ENCODE data around the gene TTC23L.

DNA sequence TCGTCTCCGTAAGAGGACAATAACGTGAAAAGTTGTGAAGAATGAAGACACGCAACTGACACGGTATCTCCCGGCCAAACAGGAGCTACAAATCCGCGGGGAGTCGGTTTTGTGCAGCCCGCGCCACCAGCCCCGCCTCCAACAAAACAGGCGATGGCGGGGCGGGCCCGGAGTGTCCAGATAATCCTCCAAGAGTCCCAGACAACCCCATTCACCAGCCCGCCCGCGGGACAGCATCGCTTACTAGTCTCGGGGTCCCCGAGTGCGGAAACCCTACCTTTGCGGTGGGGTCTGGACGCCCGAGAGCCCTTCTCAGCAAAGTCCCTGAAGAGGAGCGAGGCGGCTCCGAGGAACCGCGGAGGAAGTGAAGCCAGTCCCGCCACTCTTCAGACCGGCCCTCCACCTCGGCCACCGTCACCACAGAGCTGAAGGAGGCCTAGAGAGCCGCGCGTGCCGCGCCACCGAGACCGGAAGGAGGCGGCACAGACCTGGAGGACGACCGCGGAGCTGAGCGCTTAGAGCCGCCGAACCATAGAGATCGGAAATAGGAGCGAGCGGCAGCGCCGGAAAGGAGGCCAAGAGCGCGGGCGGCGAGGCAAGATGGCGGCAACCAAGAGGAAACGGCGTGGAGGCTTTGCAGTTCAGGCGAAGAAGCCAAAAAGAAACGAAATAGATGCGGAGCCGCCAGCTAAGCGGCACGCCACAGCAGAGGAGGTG lies 76.3 kb downstream of the TTC23L start, which contains the start of the genes BRIX1 and RAD1:
- no peak for TF ChIP-seq SUZ12 (IDR thresholded peaks at IDR 0.05; ENCODE audit: low read length)
- TF ChIP-seq USF2 (IDR thresholded peaks at IDR 0.05; ENCODE audit: low read length), result no peak
- peak; percentile 79; a peak in 3 of 4 replicates for TF ChIP-seq SIN3A (conservative IDR thresholded peaks at IDR 0.05 in 1 of 2, IDR thresholded peaks at IDR 0.05 in 1 of 2; ENCODE audit: low read depth in 1 of 2, low read length in 2 of 2)
- 0 out of 4 replicates have a peak, but pooled peaks of 1 of the 2 experiments have one; percentile 7 for TF ChIP-seq RAD21 (IDR thresholded peaks at IDR 0.05 in 1 of 2, conservative IDR thresholded peaks at IDR 0.05 in 1 of 2; ENCODE audit: low read depth in 2 of 2, low read length in 2 of 2)
- TF ChIP-seq SP1 (IDR thresholded peaks at IDR 0.05; ENCODE audit: low read depth, low read length), result 0 out of 2 replicates have a peak, but pooled peaks have one; percentile 41
- no peak for TF ChIP-seq ATF3 (IDR thresholded peaks at IDR 0.05; ENCODE audit: insufficient read depth, low read depth, low read length)
- TF ChIP-seq, protein P1, sequence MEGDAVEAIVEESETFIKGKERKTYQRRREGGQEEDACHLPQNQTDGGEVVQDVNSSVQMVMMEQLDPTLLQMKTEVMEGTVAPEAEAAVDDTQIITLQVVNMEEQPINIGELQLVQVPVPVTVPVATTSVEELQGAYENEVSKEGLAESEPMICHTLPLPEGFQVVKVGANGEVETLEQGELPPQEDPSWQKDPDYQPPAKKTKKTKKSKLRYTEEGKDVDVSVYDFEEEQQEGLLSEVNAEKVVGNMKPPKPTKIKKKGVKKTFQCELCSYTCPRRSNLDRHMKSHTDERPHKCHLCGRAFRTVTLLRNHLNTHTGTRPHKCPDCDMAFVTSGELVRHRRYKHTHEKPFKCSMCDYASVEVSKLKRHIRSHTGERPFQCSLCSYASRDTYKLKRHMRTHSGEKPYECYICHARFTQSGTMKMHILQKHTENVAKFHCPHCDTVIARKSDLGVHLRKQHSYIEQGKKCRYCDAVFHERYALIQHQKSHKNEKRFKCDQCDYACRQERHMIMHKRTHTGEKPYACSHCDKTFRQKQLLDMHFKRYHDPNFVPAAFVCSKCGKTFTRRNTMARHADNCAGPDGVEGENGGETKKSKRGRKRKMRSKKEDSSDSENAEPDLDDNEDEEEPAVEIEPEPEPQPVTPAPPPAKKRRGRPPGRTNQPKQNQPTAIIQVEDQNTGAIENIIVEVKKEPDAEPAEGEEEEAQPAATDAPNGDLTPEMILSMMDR (IDR thresholded peaks at IDR 0.05; ENCODE audit: control extremely low read depth in 1 of 3, insufficient read depth in 1 of 3, low read depth in 1 of 3, low read length in 3 of 3), result peak in 1 of 3 experiments; percentile 8; a peak in 1 of 4 replicates
- TF ChIP-seq POLR2A (IDR thresholded peaks at IDR 0.05; ENCODE audit: control extremely low read depth in 1 of 2, low read depth in 2 of 2, low read length in 2 of 2), result peak; percentile 89 to 90
- no peak for TF ChIP-seq SIX5 (IDR thresholded peaks at IDR 0.05; ENCODE audit: low read depth, low read length)
- TF ChIP-seq CHD1 (IDR thresholded peaks at IDR 0.05; ENCODE audit: low read depth, low read length), result no peak

Measured in H1 (cell line).